OCI-LY1 (cell line): ENCODE results near the gene DIS3L.

ENCODE experiments used
- H2AFZ ChIP-seq: fragments of 200-600 bp; sonication (generic), shearing (Covaris generic); 2 replicates; pipeline ENCODE4 v1.6.0; 2014; ENCODE audit warnings: antibody characterized with exemption, mild to moderate bottlenecking, low read length
- H3F3A ChIP-seq: fragments of 200-600 bp; sonication (generic), shearing (Covaris generic); 2 replicates; pipeline ENCODE4 v1.6.0; 2014; ENCODE audit warnings: mild to moderate bottlenecking, antibody characterized with exemption, low read length, moderate library complexity; ENCODE audit not compliant: insufficient read depth
- H3K27ac ChIP-seq: fragments of 200-600 bp; sonication (generic); 2 replicates; pipeline ENCODE4 v1.5.1; 2014; ENCODE audit warnings: low read length, mixed run types, mild to moderate bottlenecking, low read depth; ENCODE audit not compliant: poor library complexity, severe bottlenecking
- H3K27me3 ChIP-seq: fragments of 200-600 bp; sonication (generic); 2 replicates; pipeline ENCODE4 v1.6.0; 2014; ENCODE audit warnings: antibody characterized with exemption, mild to moderate bottlenecking, low read length, moderate library complexity; ENCODE audit not compliant: insufficient read depth
- H3K36me3 ChIP-seq: fragments of 200-600 bp; sonication (generic); 2 replicates; pipeline ENCODE4 v1.6.1; 2014; ENCODE audit warnings: mild to moderate bottlenecking, antibody characterized with exemption, low read length, moderate library complexity, mixed read lengths; ENCODE audit not compliant: insufficient read depth
- H3K4me1 ChIP-seq: fragments of 200-600 bp; sonication (generic); 2 replicates; pipeline ENCODE4 v1.5.1; 2014; ENCODE audit warnings: mild to moderate bottlenecking, low read length, moderate library complexity; ENCODE audit not compliant: insufficient read depth, severe bottlenecking
- H3K4me2 ChIP-seq: fragments of 200-600 bp; sonication (generic), shearing (Covaris generic); 2 replicates; pipeline ENCODE4 v1.6.1; 2014; ENCODE audit warnings: low read length
- H3K4me3 ChIP-seq: fragments of 200-600 bp; sonication (generic); 2 replicates; pipeline ENCODE4 v1.5.1; 2014; ENCODE audit warnings: low read length, low read depth, mild to moderate bottlenecking, mixed read lengths; ENCODE audit not compliant: poor library complexity, severe bottlenecking
- H3K79me2 ChIP-seq: fragments of 200-600 bp; shearing (Covaris generic); 2 replicates; pipeline ENCODE4 v1.6.1; 2016; ENCODE audit warnings: mixed run types, low read length, mixed read lengths; ENCODE audit not compliant: insufficient read depth
- H3K9ac ChIP-seq: fragments of 200-600 bp; sonication (generic), shearing (Covaris generic); 2 replicates; pipeline ENCODE4 v1.6.1; 2014; ENCODE audit warnings: mild to moderate bottlenecking, low read length, mixed read lengths
- H3K9me2 ChIP-seq: fragments of 200-600 bp; sonication (generic), shearing (Covaris generic); 2 replicates; pipeline ENCODE4 v1.6.1; 2014; ENCODE audit warnings: low read depth, mild to moderate bottlenecking, low read length, mixed read lengths
- H3K9me3 ChIP-seq: fragments of 200-600 bp; shearing (Covaris generic); 2 replicates; pipeline ENCODE4 v1.6.1; 2014; ENCODE audit warnings: low read length, mixed read lengths
- H4K20me1 ChIP-seq: fragments of 200-600 bp; sonication (generic), shearing (Covaris generic); 2 replicates; pipeline ENCODE4 v1.6.0; 2016; ENCODE audit warnings: mild to moderate bottlenecking, low read length; ENCODE audit not compliant: insufficient read depth
- CTCF ChIP-seq: fragments of 200-600 bp; sonication (generic), shearing (Covaris generic); IDR thresholded peaks from 2 replicates; pipeline ENCODE4 v1.5.1; 2017; ENCODE audit warnings: mild to moderate bottlenecking, antibody characterized with exemption, low read length, moderate library complexity, mixed read lengths
- EZH2 ChIP-seq: fragments of 200-600 bp; sonication (generic), shearing (Covaris generic); IDR thresholded peaks from 2 replicates; pipeline ENCODE4 v1.8.0; 2017; ENCODE audit warnings: borderline replicate concordance, mixed run types, mild to moderate bottlenecking, antibody characterized with exemption, low read length, moderate library complexity, mixed read lengths

The DIS3L gene

DNA sequence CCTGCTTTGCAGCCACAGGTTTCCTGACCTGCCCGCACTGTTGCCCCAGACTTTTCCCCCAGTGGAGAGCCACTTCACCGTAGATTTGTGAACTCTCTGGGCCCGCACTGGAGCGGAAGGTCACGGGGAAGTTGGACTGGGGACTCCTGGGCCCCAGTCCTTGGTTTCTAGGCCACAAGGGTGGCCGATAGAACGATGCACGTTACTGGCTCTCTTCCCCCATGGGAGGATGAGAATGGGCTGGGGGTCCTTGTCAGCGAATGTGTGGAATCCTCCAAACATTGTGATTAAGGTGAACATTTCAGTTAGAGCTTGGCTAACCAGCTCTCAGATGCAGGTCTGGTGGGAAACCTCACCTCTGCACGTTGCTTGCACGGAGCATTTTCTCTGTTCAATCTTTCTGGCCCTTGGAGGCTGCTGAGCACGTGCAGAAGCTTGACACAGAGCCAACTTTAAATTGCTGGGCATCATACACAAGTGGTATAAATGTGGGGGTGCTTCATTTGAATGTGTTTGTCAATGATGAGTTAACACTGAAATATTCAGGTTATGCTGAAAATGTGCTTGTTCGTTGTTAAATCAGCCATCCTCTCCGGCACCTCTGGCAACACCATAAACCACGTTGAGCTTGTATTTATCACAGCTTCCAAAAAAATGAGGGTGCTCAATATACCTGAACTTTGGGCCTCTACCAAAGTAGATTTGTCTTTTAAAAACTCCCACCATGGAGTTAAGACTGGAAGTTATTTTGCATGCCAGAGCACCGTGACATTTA is 976 bp downstream of the DIS3L start:
- no peak overlapping the region for H2AFZ ChIP-seq
- no peaks in the 10 kb centered on the region for H3K9me2 ChIP-seq
- no peak for TF ChIP-seq CTCF
- TF ChIP-seq EZH2 = no peak
- peak overlapping the region; percentile 83 for H3K4me2 ChIP-seq
- peaks cover 30% of the 10 kb centered on the region; the same call in 1 of the 2 replicates for H3K36me3 ChIP-seq
- no peaks in the 10 kb centered on the region for H3K27me3 ChIP-seq
- peaks cover 54% of the 10 kb centered on the region for H3K4me1 ChIP-seq
- no peaks in the 10 kb centered on the region for H4K20me1 ChIP-seq
- H3F3A ChIP-seq = no peaks in the 10 kb centered on the region
- H3K4me3 ChIP-seq = peak overlapping the region; percentile 76
- H3K9me3 ChIP-seq = no peaks in the 10 kb centered on the region
- peak overlapping the region; percentile 92 for H3K27ac ChIP-seq
- peaks cover 34% of the 10 kb centered on the region for H3K79me2 ChIP-seq
- peak overlapping the region; percentile 88 for H3K9ac ChIP-seq

- Histone ChIP-seq H3K4me1 (peaks cover 54% of the 10 kb centered on the region), H3K36me3 (peaks cover 30% of the 10 kb centered on the region; the same call in 1 of the 2 replicates), H3K9me3 (no peaks in the 10 kb centered on the region), H3K4me3 (peak overlapping the region; percentile 76), H3K27me3 (no peaks in the 10 kb centered on the region), H4K20me1 (no peaks in the 10 kb centered on the region), H3K79me2 (peaks cover 34% of the 10 kb centered on the region), H3K9ac (peak overlapping the region; percentile 88), H3K27ac (peak overlapping the region; percentile 92), H3K9me2 (no peaks in the 10 kb centered on the region), H3F3A (no peaks in the 10 kb centered on the region), H3K4me2 (peak overlapping the region; percentile 83), H2AFZ (no peak overlapping the region)
- TF ChIP-seq EZH2 (no peak), CTCF (no peak)
Measured at GRCh38 chr15:66294932-66295235, 1.5 kb downstream of the DIS3L start.

GRCh38 chr15:66296186-66296585 is 2.8 kb downstream of the DIS3L start:
- peaks cover 34% of the 10 kb centered on the region for H3K79me2 ChIP-seq
- H3K4me1 ChIP-seq = peaks cover 48% of the 10 kb centered on the region
- no peak overlapping the region for H3K27ac ChIP-seq
- H3F3A ChIP-seq = no peaks in the 10 kb centered on the region
- peak overlapping the region; percentile 88 for H3K9ac ChIP-seq
- H3K36me3 ChIP-seq = peaks cover 39% of the 10 kb centered on the region; the same call in 1 of the 2 replicates
- H4K20me1 ChIP-seq = no peaks in the 10 kb centered on the region
- H3K27me3 ChIP-seq = no peaks in the 10 kb centered on the region
- no peaks in the 10 kb centered on the region for H3K9me2 ChIP-seq
- H3K4me2 ChIP-seq = peak overlapping the region; percentile 83
- H3K4me3 ChIP-seq = peak overlapping the region; percentile 76
- no peak overlapping the region for H2AFZ ChIP-seq
- no peaks in the 10 kb centered on the region for H3K9me3 ChIP-seq
- TF ChIP-seq EZH2 = no peak
- no peak for TF ChIP-seq CTCF
